Activated naive CD4-positive, alpha-beta T cell treated with anti-CD3 and anti-CD28 coated beads, Interleukin-2, amount 10 ng/mL, durations not matched to agents 7 days and 5 days (primary cell): ENCODE data around the gene RPS15.

Experiments
- CTCF ChIA-PET: fragments of 350-600 bp; sonication (Branson Sonifier 250); formaldehyde crosslinking; loops from one replicate; lab custom pipeline; 2021; ENCODE audit warnings: antibody characterized with exemption; lab: Charles Lee
- DNase-seq: peaks from one replicate; pipeline ENCODE4 v3.0.0-alpha.2; 2020
- H3K27ac Mint-ChIP-seq: one replicate; pipeline ENCODE4 v1.8.0; 2021; ENCODE audit warnings: mild to moderate bottlenecking, moderate library complexity, mixed read lengths
- H3K27me3 Mint-ChIP-seq: one replicate; pipeline ENCODE4 v1.8.0; 2021; ENCODE audit warnings: mild to moderate bottlenecking, mixed read lengths
- H3K36me3 Mint-ChIP-seq: one replicate; pipeline ENCODE4 v1.8.0; 2021; ENCODE audit warnings: mixed read lengths
- H3K4me1 Mint-ChIP-seq: one replicate; pipeline ENCODE4 v1.8.0; 2021; ENCODE audit warnings: mixed read lengths
- H3K4me3 Mint-ChIP-seq: one replicate; pipeline ENCODE4 v1.8.0; 2021; ENCODE audit warnings: mild to moderate bottlenecking, moderate library complexity, mixed read lengths
- H3K9me3 Mint-ChIP-seq: one replicate; pipeline ENCODE4 v1.8.0; 2021; ENCODE audit warnings: mixed read lengths

The RPS15 gene

GRCh38 chr19:1467490-1468273 is 29.5 kb downstream of the RPS15 start:
- CTCF ChIA-PET, result no interaction called here
- Mint-ChIP-seq H3K4me1 (peaks cover 17% of the 10 kb centered on the region), H3K4me3 (no peak overlapping the region), H3K9me3 (no peaks in the 10 kb centered on the region), H3K36me3 (no peaks in the 10 kb centered on the region), H3K27ac (no peak overlapping the region), H3K27me3 (peaks cover 78% of the 10 kb centered on the region)
- DNase-seq, result no peak

GRCh38 chr19:1468274-1468820 is 30.2 kb downstream of the RPS15 start:
- peaks cover 20% of the 10 kb centered on the region for H3K4me1 Mint-ChIP-seq
- CTCF ChIA-PET, result no interaction called here
- H3K27me3 Mint-ChIP-seq, result peaks cover 84% of the 10 kb centered on the region
- H3K4me3 Mint-ChIP-seq, result peak overlapping the region; percentile 33
- H3K27ac Mint-ChIP-seq, result no peak overlapping the region
- no peaks in the 10 kb centered on the region for H3K9me3 Mint-ChIP-seq
- no peak for DNase-seq
- no peaks in the 10 kb centered on the region for H3K36me3 Mint-ChIP-seq

- peak overlapping the region; percentile 19 for H3K27ac Mint-ChIP-seq
- peaks cover 86% of the 10 kb centered on the region for H3K27me3 Mint-ChIP-seq
Observed at GRCh38 chr19:1468821-1469254, 30.6 kb downstream of the RPS15 start.

GRCh38 chr19:1469255-1470054 is 31.3 kb downstream of the RPS15 start:
- CTCF ChIA-PET, result no interaction called here
- H3K4me3 Mint-ChIP-seq, result no peak overlapping the region
- H3K27me3 Mint-ChIP-seq, result peaks cover 87% of the 10 kb centered on the region
- H3K36me3 Mint-ChIP-seq, result no peaks in the 10 kb centered on the region
- DNase-seq, result peak; percentile 50
- no peak overlapping the region for H3K27ac Mint-ChIP-seq
- H3K9me3 Mint-ChIP-seq, result no peaks in the 10 kb centered on the region
- H3K4me1 Mint-ChIP-seq, result peaks cover 20% of the 10 kb centered on the region

More at GRCh38 chr19:1468821-1469254, 30.6 kb downstream of the RPS15 start:
- CTCF ChIA-PET, result no interaction called here
- no peaks in the 10 kb centered on the region for H3K36me3 Mint-ChIP-seq
- H3K4me1 Mint-ChIP-seq, result peaks cover 20% of the 10 kb centered on the region
- H3K9me3 Mint-ChIP-seq, result no peaks in the 10 kb centered on the region
- H3K4me3 Mint-ChIP-seq, result no peak overlapping the region
- peak; percentile 41 for DNase-seq

- Mint-ChIP-seq H3K36me3 (no peaks in the 10 kb centered on the region), H3K27me3 (peaks cover 82% of the 10 kb centered on the region), H3K9me3 (no peaks in the 10 kb centered on the region), H3K4me3 (peak overlapping the region; percentile 66), H3K4me1 (peaks cover 20% of the 10 kb centered on the region), H3K27ac (no peak overlapping the region)
- DNase-seq, result no peak
- CTCF ChIA-PET, result no interaction called here
Observed at GRCh38 chr19:1470055-1470304, 31.8 kb downstream of the RPS15 start.

GRCh38 chr19:1470305-1471009 is 32.3 kb downstream of the RPS15 start:
- CTCF ChIA-PET, result no interaction called here
- peaks cover 20% of the 10 kb centered on the region for H3K4me1 Mint-ChIP-seq
- H3K9me3 Mint-ChIP-seq, result no peaks in the 10 kb centered on the region
- peaks cover 77% of the 10 kb centered on the region for H3K27me3 Mint-ChIP-seq
- H3K27ac Mint-ChIP-seq, result no peak overlapping the region
- DNase-seq, result peak; percentile 87
- H3K36me3 Mint-ChIP-seq, result no peaks in the 10 kb centered on the region
- peak overlapping the region; percentile 66 for H3K4me3 Mint-ChIP-seq

GRCh38 chr19:1471010-1471514 is 32.9 kb downstream of the RPS15 start:
- Mint-ChIP-seq H3K27me3 (peaks cover 72% of the 10 kb centered on the region), H3K27ac (no peak overlapping the region), H3K36me3 (no peaks in the 10 kb centered on the region), H3K4me1 (peaks cover 20% of the 10 kb centered on the region), H3K9me3 (no peaks in the 10 kb centered on the region), H3K4me3 (peak overlapping the region; percentile 66)
- CTCF ChIA-PET, result interaction anchor here (0.6 kb wide), 1 partner anchor 205 kb away, joined by 3 read pairs; no protein-coding TSS in a partner anchor
- DNase-seq, result peak; percentile 54

- DNase-seq, result peak; percentile 45
- Mint-ChIP-seq H3K4me1 (peaks cover 21% of the 10 kb centered on the region), H3K9me3 (no peaks in the 10 kb centered on the region), H3K4me3 (no peak overlapping the region), H3K27me3 (peaks cover 66% of the 10 kb centered on the region), H3K36me3 (no peaks in the 10 kb centered on the region), H3K27ac (no peak overlapping the region)
- CTCF ChIA-PET, result interaction anchor here (0.6 kb wide), 1 partner anchor 205 kb away, joined by 3 read pairs; no protein-coding TSS in a partner anchor
Observed at GRCh38 chr19:1471515-1472160, 33.4 kb downstream of the RPS15 start.

- H3K9me3 Mint-ChIP-seq, result no peaks in the 10 kb centered on the region
- peaks cover 3% of the 10 kb centered on the region for H3K36me3 Mint-ChIP-seq
- peaks cover 26% of the 10 kb centered on the region for H3K4me1 Mint-ChIP-seq
- no peak overlapping the region for H3K4me3 Mint-ChIP-seq
- no peak for DNase-seq
- peaks cover 58% of the 10 kb centered on the region for H3K27me3 Mint-ChIP-seq
- CTCF ChIA-PET, result interaction anchor here (0.7 kb wide), 1 partner anchor 27 kb away, joined by 3 read pairs; no protein-coding TSS in a partner anchor
- H3K27ac Mint-ChIP-seq, result no peak overlapping the region
Observed at GRCh38 chr19:1472231-1473084, 34.3 kb downstream of the RPS15 start.

GRCh38 chr19:1473085-1473851 is 35.1 kb downstream of the RPS15 start:
- no peak overlapping the region for H3K27ac Mint-ChIP-seq

GRCh38 chr19:1474011-1474764 is 36.0 kb downstream of the RPS15 start:
- peaks cover 6% of the 10 kb centered on the region for H3K36me3 Mint-ChIP-seq
- no peak for DNase-seq
- peaks cover 33% of the 10 kb centered on the region for H3K4me1 Mint-ChIP-seq
- H3K27ac Mint-ChIP-seq, result no peak overlapping the region
- no peaks in the 10 kb centered on the region for H3K9me3 Mint-ChIP-seq
- CTCF ChIA-PET, result no interaction called here
- H3K4me3 Mint-ChIP-seq, result no peak overlapping the region
- peaks cover 44% of the 10 kb centered on the region for H3K27me3 Mint-ChIP-seq

More at GRCh38 chr19:1473085-1473851, 35.1 kb downstream of the RPS15 start:
- no peak for DNase-seq
- peaks cover 4% of the 10 kb centered on the region for H3K36me3 Mint-ChIP-seq
- H3K9me3 Mint-ChIP-seq, result no peaks in the 10 kb centered on the region
- peaks cover 50% of the 10 kb centered on the region for H3K27me3 Mint-ChIP-seq
- no peak overlapping the region for H3K4me3 Mint-ChIP-seq
- H3K4me1 Mint-ChIP-seq, result peaks cover 31% of the 10 kb centered on the region
- CTCF ChIA-PET, result no interaction called here
